PC-9 (cell line): Measurements from ENCODE around the gene UBN1.

Experiments used
- EZH2 ChIP-seq: fragments of 200-600 bp; sonication (generic); IDR thresholded peaks from 2 replicates; pipeline ENCODE4 v1.8.0; 2017; ENCODE audit warnings: antibody characterized with exemption, low read depth
- TF ChIP-seq, protein P1 (sequence below): fragments of 200-600 bp; sonication (generic); conservative IDR thresholded peaks from 2 replicates; pipeline ENCODE4 v1.6.1; 2017; ENCODE audit warnings: mixed run types, antibody characterized with exemption, mild to moderate bottlenecking, moderate library complexity

DNA sequence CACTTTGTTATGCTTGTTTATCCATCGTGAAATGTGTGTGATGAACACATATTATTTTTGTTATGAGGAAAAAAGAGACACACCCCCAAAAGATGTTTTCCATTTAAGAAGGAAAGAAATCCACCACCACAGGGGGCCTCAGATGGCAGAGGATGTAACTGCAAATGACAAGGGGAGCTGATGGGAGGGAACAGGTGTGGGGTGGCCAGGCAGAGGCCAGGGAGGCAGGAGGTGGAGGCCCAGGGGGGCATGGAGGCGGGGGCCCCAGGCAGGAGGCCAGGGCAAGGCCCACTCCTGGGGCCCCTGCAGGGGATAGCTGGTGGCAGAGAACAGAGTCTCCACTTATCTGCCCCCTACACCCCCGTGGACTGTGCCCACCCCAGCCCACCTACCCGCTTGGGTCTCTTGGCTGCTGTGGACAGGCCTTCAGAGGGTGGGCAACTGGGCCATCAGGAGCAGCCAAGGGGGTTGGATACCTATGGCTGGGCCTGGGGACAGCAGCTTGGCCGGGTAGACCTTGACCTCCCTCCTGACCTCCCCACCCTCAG, 61.6 kb downstream of the UBN1 start:
- no peak for TF ChIP-seq EZH2
- TF ChIP-seq, protein P1, sequence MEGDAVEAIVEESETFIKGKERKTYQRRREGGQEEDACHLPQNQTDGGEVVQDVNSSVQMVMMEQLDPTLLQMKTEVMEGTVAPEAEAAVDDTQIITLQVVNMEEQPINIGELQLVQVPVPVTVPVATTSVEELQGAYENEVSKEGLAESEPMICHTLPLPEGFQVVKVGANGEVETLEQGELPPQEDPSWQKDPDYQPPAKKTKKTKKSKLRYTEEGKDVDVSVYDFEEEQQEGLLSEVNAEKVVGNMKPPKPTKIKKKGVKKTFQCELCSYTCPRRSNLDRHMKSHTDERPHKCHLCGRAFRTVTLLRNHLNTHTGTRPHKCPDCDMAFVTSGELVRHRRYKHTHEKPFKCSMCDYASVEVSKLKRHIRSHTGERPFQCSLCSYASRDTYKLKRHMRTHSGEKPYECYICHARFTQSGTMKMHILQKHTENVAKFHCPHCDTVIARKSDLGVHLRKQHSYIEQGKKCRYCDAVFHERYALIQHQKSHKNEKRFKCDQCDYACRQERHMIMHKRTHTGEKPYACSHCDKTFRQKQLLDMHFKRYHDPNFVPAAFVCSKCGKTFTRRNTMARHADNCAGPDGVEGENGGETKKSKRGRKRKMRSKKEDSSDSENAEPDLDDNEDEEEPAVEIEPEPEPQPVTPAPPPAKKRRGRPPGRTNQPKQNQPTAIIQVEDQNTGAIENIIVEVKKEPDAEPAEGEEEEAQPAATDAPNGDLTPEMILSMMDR, result no peak
